Kasumi-1 (cell line): ENCODE measurements around the gene RYR2.
A peak's percentile ranks its signal among the peaks of the same experiment; 100 is the strongest.
"Not testable (repeated sequence)": the region's sequence is repeated elsewhere in the genome, so short reads cannot be mapped to it uniquely, and the experiment has no call there.

Source experiments
- DNase-seq, 2 experiments: peaks; one replicate each; lab custom pipeline; 2025; lab: John Stamatoyannopoulos, UW

Gene RYR2

DNA sequence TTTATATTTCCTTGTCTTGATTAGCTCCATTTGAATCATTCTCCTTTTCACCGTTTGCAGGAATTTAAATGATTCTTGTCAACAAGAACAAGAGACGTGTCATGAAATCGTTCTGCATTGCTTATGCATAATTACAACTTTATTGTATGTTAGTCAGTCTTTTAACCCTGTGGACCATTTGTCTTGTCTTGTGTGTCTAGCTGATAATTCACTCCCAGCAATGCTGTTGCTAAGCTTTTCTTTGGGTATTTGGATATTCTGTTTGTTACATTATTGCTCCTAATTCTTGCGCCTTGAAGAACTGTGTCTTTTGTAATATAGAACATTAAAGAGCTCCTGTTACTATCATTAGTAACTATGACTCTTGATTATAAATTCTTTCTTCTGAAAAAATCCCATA is 311.9 kb downstream of the RYR2 start:
- DNase-seq: no peak

DNA sequence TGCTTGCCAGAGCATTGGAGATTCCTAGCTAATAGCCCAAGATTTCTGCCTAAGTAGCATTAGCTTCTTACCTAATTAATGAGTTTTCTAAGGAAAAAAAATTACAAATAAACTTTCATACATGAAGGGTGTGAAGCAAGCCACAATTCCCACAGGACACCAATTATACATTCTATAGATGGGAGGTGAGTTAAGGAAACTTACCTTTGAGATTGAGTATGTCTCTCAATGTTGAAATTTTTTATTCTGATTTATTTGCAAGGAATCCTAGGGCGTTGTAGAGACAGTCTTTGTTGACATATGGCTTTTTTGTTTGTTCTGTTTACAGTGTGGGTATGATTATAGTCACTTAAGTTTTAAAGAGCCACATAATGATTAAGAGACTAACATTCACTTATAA is 313.0 kb downstream of the RYR2 start:
- no peak for DNase-seq

DNA sequence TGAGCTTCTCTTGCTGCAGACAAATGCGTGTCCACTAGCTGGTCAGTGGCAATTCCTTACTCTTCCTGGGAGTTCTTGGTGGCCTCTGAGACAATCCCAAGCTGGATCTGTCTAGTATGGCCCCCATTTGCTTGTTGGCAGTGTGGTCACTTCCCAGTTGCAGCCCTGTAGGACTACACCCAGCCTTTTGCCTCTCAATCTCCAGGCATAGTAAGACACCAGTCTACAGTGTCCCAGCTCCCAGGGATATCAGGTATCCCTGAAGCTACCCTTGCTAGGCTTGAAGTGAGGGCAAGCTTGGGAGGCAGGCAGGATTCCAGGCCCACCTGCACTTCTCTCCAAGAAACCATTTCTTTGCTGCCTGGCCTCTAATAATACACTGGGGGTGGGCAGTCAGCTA is 316.6 kb downstream of the RYR2 start:
- DNase-seq: no peak

DNA sequence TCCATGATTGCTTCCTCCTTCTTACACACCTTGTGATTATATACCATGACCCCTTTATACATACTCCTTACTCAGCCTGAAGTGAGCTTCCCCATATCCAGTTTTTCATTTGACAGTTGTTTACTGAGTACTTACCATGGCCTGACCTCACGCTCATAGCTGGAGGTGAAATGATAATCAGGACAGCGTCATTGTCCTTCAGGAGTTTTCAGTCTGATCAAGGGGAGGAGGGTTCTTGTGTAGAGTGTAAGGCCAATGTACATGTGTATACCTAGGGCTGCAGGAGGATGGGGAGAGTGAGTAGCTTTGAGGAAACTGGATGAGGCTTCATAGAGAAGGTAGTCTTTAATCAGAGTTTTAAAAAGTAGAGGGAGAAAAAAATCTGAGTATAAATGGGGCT is 325.8 kb downstream of the RYR2 start:
- DNase-seq: no peak

DNA sequence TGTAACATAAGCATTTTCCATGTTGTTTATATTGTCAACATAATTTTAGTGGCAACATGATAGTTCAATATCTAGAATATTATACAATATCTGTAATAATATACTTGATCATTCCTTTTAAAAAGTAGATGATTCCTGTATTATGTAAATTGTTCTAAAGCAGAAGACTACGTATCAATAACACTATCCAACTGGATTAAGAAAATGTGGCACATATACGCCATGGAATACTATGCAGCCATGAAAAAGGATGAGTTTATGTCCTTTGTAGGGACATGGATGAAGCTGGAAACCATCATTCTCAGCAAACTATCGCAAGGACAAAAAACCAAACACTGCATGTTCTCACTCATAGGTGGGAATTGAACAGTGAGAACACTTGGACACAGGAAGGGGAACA is 329.5 kb downstream of the RYR2 start:
- not testable (repeated sequence) for DNase-seq

DNA sequence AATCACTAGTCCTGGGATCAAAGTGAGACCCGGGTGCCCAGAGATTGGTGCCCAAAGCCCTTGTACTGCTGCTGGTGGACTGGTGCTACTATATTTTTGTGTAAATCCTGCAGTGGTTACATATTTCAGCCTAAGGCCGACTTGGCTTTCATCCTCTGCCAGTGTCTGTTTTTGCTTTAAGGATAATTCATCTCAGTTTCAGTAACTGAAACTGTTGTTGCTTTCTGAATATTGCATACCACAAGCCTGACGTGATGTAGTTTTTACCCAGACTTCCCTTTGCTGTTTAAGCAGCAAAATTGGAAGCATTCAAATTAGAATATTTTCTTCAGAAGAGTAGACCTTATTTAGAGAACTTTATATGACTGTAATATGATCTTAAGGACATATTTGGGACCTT is 341.8 kb downstream of the RYR2 start:
- no peak for DNase-seq

DNA sequence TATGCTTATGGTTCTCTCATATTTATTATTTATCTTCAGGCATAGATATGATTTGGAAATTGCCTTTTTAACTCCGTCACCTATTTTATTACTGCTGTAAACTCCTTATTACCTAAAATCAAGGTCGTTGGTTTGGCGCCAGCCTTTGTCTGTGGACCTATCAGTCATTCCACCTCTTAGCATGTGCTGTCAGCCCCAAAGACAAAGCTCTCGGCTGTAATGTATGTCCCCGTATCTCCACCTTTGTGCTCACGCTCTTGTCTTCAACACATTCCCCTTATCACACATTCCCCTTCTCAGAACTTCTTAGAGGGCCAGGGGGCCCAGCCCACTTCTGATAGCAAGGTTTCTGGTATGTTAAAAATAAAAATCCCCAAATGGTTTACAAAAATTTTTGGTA is 342.2 kb downstream of the RYR2 start:
- no peak for DNase-seq

DNA sequence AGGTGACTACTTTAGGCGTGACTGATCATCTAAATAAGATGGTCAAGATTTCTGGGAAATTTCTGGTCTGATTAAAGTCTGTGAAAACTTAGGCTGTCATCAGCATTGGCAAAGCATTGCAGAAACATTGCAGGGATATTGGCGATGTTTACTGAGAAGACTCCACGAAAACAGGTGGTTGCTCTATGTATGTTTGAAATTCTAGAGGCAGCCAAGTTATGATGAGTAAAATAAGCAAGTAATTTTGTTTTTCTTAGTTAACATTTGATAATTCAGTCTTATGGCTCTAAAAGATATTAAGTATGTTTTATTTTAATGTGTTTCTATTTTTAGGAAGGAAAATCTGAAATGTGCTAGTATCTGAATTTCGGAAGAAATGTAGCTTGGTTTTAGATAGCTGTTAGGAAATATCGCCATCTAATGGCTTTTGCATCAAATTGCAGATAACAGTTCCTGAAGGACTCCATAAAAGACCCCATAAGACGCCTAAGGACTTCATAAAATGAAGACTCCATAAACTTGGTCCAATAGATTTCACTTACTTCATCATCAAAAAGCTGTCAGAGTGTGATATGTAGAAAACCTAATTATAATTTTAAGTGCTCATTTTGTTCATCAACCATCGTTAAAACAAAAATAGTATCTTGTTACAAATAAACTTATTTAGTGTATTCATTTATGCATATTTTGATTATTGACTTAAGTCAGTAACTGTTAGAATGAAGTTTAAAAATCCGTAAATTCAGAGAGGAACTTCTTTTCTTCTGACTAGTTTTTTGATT is 344.6 kb downstream of the RYR2 start:
- DNase-seq: peak; percentile 41 to 44

DNA sequence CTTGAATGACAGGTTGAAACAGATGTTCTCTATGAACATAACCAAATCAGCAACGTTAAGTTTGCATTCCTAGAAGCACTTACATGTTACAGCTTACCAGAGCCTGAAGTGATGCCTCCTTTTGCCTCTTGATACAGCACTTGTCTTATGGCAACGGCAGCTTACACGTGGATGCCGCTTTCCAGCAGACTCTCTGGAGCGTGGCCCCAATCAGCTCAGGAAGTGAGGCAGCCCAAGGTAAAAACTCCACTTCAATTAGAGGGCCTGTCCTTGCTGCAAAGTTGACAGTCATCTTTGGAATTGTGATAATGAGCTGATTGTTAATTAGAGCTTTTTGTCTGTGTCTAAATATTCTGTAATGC is 345.1 kb downstream of the RYR2 start:
- no peak for DNase-seq

DNA sequence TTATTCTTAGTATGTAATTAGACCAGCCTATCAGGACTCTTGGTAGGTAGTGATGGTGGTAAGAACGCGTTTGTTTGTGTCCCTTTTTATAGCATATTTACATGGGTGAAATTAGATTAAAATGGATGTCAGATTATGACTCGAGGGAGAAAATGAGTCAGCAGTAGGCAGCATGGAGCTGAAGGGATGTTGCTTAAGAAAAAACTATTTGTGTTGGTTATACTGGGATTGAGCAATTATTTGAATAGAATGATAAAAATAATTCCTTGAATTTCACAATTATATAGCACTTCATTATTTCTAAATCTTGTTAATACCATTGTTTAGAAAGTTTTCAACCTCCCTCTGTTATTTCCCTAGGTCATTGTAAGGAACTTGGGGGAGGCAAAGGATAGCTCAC is 348.8 kb downstream of the RYR2 start:
- DNase-seq: no peak

DNA sequence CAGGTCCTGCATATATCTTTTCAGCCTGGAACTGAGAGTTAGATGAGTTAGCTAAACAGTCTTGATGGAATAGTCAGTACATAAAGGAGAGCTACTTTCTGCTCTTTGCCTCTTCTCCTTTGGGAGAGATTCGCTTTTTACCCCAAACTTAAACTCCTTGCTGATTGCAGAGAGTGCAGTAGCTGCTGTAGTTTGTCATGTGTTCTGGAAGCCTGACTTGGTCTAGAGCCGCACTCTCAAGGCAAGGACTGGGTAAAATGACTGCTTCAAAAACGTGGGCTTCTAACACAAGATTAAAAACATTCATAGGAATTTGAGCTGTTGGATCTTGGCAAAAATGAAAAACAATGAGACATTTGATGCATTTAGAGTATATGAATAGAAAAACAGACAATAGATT is 351.6 kb downstream of the RYR2 start:
- DNase-seq: no peak

DNA sequence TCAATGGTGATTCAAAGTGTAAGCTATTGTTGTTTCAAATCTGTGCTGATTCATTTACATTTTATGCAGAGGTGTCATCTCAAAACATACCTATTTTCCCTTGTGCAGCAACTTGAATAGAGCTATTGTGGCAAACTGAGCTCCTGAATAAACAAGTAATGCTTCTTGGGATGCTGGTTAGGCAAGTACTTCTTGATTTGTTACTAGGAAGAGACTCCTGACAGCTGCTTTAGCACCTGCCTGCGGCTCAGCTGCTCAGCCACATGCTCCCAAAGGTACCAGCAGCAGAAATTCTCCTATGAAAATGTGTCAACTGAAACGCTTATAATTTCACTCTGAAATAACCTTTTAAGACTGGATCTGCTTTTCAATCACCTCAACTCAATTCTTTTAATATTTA is 352.3 kb downstream of the RYR2 start:
- no peak for DNase-seq

DNA sequence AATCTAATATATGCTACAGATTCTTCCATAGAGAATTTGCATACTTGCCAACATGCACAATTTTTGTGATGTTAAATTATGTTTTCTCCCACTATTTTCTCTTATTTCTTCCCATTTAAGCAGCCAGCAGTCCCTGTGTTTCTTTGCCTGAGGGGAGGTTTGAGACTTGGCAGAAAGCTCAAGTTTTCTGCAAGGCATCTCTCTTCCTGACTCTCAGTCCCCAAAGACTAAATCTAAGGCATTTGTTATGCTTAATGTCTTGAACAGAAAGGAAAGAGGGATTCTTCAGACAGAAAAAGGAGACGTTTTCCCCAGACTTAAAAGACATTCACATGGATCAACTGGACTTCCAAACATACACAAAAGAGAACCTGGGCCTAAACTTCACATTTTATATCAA is 354.4 kb downstream of the RYR2 start:
- DNase-seq: no peak

DNA sequence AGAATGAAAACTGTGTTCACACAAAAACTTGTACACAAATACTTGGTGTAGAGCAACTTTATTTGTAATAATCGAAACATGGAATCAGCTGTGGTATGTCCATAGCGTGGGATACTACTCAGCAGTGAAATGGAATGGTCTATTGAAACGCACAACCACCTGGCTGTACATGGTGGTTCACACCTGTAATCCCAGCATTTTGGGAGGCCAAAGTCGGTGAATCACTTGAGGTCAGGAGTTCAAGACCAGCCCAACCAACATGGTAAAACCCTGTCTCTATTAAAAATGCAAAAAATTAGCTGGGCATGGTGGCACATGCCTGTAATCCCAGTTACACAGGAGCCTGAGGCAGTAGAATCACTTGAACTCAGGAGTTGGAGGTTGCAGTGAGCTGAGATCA is 356.8 kb downstream of the RYR2 start:
- no peak for DNase-seq

DNA sequence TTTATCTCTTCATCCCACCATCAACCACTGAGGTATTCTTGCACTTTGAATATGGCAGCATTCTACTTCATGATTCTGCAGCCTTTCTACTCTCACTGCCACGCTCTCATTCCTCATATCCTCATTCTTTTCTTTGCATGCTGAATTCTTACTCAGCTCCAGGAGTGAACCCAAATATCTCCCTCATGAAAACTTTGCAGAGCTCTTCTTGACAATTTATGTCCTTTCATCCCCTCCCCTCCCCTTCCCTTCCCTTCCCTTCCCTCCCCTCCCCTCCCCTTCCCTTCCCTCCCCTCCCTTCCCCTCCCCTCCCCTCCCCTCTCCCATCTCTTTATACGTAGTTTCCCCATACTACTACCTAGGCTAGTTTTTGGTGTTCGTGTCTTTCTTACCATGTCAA is 363.9 kb downstream of the RYR2 start:
- DNase-seq: no peak

DNA sequence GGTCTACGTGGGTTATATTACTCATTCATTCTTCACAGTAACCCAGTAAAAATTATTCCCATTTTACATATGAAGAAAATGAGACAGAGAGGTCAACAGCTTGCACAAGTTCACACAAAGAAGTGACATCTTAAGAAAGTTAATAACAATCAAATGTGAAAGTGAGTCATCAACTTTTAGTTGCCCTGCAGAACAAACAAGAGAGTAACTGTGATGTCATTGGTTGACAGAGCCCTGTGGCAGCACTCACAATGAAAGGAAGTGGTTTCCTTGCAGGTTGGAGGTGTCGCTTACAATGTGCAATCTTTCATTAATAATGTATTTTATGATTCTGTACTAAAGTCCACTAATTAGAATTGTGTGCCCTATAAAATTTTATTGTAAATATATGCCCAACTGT is 369.6 kb downstream of the RYR2 start:
- DNase-seq: no peak

DNA sequence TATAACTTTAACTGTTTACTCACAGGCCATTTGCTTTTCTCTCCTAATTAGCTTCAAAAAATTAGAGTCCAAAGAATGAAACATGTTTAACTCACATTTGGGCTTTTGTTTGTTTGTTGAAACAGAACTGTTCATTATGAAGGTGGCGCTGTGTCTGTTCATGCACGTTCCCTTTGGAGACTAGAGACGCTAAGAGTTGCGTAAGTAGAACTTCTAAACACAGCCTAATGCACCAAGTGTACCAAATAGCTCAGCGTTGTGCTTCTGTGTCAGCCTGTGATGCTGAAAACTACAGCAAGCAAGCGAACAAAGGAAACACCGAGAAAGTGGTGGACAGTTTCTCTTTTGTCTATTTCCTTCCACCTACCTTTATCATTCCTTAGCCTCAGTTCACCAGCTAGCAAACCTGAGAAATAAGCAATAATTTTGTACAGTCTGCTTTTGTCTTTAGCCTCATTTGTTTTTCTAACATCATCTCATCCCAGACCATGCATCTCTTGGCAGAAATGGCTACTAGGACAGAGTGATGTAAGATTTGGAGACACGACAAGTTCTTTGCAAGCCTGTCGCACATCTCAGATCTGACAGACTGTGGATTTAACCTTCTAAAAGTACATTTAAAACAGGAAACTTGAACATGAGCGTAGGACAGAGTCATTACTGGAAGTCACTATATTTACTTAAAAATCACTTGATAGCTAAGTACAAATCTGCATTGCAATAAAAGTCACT is 375.1 kb downstream of the RYR2 start:
- no peak for DNase-seq

DNA sequence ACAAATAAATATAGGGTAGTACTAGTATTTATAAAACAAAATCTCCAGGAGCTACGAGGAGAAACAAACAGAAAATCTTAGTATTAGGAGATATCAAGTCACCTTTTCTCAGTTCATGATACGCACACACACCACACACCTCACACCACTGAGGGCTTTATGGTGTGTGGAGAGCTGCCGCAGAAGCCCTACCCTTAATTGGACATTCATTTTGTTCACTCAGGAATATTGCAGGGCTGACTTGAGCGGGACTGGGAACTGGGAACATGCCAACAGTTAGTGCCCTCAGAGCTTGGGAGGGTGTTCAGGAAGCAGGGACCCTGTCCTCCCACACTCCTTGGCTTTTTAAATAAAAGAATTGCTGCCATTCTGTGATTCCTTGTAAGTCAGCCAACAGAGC is 386.8 kb downstream of the RYR2 start:
- no peak for DNase-seq

DNA sequence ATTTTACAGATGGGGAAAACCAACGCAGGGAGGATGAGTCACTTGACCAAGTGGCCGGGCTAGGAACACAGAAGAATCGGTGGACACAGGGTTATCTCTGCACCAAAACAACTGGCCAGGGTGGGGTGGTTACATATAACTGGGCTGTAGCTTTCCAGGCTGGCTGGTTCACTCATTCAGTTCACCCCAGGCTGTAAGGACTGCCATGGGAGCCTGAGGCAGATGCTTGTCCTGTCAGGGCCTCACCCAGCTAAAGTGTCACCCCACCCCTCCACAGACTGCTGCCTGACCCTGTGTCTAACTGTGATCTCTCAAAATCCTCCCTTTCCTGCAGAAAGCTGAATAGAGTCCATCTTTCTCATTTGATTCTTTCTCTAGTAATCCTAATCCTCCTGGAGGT is 387.3 kb downstream of the RYR2 start:
- DNase-seq: no peak

DNA sequence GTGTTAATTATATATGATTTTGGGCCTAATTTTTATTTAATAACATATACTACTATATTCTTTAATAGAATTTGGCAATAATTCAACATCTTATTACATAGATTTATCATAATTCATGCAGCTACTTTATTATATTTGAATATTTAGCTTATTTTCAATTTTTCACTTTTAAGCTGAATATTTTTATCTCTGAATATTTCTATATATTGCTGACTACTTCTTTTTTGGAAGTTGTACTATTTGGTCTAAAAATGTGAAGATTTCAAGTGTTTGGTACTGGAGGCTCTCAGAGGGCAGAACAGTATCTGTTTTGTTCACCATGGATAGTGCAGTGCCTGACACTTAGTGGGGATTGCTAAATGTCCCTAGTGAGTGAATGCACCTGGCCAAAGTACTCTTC is 389.5 kb downstream of the RYR2 start:
- DNase-seq: no peak

DNA sequence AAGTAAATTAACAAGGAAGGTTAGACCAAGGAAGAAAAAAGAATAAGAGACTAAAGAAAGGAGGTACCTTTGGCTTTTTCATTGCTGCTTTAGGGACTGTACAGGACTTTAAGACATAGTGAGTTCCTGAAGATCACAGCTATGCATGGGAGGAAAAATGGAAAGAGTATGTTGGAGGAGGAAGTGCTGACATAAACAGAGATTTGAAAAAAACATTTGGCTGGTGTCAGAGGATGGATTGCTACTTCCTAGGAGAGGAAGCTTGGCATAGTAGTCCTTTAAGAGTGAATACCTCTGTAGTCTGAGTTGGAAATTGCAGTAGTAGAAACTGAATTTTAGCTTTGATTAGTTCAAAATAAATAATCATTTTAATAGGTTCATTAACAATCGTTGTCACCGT is 398.4 kb downstream of the RYR2 start:
- DNase-seq: no peak

DNA sequence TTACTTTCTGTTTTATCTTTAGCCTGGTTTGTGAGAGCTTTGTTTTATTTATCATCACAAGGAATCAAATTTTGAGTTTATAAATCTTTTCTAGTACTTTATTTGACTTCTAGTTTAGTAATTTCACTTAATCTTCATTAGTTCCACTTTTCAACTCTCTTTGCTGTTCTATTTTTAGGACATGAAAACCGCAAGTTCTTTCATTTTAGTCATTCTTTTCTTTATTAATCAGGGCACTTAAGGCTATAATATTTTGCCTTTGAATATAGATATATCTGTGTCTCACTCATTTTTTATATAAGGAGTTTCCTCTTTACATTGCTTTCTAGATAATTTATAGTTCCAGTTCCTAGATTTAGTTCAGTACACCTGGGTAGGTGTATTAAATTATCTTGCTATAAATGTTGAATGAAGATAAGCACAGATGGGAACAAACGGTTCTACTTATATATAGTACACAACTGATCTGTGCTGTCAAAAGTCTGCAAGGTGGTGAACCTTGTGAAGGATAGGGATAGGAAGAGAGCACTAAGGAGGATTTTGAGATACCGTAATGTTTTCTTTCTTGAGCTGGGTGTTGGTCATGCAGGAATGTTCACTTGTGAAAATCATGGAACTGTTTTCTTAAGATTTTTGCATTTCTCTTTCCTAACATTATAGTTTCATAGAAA is 402.3 kb downstream of the RYR2 start:
- no peak for DNase-seq

DNA sequence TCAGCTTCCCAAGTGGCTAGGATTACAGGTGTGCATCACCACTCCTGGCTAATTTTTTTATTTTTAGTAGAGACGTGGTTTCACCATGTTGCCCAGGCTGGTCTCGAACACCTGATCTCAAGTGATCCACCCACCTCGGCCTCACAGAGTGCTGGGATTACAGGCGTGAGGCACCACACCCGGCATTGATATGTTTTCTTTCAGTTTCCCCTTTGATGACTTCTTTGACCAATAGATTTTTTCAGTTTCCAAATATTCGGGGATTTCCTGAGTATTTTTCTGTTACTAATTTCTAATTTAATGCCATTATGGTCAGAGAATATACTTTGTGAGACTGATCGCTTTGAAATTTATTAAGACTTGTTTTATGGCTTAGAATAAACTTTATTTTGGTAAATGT is 406.1 kb downstream of the RYR2 start:
- no peak for DNase-seq
